C4-2B (cell line): ENCODE data around the gene SYT4.

Source experiments
- CTCF ChIP-seq: fragments of 450-650 bp; conservative IDR thresholded peaks from 2 replicates; pipeline ENCODE4 v1.5.1; 2017; ENCODE audit warnings: mild to moderate bottlenecking
- ZFX ChIP-seq: fragments of 450-650 bp; IDR thresholded peaks from 2 replicates; pipeline ENCODE4 v1.6.1; 2017

- TF ChIP-seq CTCF (no peak), ZFX (no peak)
Observed at GRCh38 chr18:43275546-43275945, 1.7 kb downstream of the SYT4 start.
